CD4-positive, alpha-beta T cell treated with Interleukin-6 at 100 ng/mL for 8 hours (primary cell): ENCODE measurements around the gene UFM1.
"Not testable (repeated sequence)": the region's sequence is repeated elsewhere in the genome, so short reads cannot be mapped to it uniquely, and the experiment has no call there.

Source experiments
- DNase-seq: peaks from one replicate; pipeline ENCODE4 v3.0.0-alpha.2; 2020; ENCODE audit warnings: mixed read lengths, low spot score

UFM1 gene

DNA sequence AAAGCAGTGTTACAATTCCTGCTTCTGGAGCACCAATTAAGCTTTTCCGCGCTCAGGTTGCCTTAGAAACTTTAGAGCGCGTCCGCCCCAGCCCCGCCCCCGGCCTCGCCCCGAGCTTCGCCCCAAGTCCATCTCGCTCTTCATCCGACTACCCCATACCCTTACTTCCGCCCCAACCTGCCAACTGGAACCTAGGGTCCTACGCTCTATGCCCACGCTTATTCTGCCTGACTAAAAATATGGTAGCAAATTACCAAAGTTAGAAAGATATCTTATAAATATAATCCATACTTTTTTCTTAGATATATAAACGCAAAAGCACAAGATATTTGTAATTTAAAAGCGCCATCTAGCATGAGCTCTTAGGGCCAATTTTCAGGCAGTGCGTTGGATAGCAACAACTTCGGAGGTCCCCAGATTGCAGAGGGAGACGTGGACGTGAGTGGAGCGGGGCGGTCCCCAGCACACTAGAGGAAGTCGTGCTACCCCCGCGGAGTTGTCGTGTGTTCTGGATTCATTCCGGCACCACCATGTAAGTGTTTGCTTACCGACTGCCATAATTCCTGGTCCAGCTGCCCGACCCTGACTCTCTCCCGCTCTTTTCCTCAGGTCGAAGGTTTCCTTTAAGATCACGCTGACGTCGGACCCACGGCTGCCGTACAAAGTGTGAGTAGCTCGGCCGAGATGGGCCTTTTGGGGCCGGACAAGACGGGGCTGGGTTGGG lies at the start of gene UFM1:
UFM1 (plus strand) TSS at position 462 of the 724 bp plus-strand sequence; CDS start at position 531, 69 bp downstream.
- peak; percentile 90 for DNase-seq

DNA sequence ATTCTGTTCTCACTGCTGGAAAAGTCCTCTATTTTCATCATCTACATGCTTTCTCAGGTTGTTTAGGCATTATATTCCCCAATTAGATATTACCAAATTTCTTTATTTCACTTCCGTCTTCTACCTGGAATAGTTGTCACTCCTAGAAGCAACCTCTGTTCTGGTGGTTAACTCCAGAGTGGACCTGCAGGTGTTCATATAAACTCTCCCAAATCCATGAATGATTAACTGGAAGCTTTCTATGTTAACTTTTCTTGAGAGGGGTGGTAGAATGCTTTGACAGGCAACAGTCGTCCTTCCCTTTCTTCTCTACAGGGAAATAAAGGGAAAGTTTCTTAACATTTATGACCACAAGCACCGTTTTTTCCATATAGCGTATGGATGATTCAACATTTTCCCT lies 48.4 kb upstream of the UFM1 start:
- no peak for DNase-seq

DNA sequence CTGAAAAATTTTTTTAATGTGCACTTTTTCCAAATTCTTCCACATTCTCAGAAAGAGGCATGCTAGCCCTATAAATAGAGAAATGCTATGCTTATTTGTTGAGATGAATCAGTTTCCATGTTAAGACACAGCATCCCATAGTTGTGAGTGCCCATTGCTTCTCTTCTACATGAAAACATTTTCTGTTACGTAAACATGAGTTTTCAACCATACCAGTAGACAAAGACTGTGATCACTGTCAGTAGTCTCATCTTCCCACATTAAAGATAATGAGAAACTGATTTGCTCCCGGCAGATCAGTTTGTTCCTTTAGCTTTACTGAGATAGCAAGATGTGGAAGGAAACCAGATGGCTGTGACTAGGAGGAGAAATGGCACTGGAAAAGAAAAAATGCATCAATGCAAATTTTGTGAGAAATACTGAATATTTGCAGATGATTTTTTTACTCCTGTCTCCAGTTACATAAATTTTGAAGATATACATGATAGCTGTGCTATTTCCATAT lies 45.8 kb upstream of the UFM1 start:
- DNase-seq = no peak

DNA sequence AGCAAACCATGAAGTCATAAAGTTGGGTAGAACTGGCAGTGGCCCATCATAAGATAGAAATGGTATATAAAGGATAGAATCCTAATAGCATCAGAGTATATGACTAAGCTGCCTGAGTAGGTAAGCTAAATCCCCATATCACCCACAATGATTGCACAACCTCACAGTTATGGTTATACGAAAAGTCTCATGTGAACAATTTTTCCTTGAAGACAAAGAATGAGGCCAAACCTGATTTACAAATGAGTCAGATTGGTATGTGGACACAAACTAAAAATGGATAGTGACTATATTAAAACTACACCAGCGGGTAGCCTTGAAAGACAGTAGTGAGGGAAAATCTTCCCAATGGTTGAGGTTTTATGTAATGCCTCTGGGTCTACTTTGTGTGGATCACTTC lies 40.9 kb upstream of the UFM1 start:
- no peak for DNase-seq

DNA sequence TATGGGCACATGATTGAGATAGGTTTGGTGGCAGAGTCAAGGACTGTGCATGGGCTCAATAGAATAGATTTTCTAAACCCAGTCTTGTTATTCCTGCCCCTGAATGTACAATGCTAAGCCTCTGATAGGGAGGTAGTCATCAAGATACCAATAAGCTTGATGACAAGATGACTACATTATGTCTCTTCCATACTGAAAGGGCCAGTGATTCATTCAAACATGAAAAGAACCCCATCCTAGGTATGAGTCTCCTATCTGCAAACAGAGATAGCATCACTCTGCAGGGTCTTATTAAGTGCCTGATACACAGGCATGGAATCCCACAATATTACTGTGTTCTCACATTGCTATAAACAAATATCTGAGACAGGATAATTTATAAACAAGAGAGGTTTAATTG lies 40.3 kb upstream of the UFM1 start:
- DNase-seq = no peak

DNA sequence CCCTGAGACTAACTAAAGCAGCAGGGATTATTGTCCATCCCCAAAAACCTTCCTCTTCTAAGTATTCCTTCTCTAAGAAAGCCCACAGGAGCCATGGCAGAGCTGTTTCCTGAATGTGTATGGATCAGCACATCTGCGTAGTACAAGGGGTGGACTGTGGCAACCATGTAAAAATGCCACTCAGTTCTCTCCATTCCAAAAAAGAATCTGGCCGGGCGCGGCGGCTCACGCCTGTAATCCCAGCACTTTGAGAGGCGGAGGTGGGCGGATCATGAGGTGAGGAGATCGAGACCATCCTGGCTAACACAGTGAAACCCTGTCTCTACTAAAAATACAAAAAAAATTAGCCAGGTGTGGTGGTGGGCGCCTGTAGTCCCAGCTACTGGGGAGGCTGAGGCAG lies 38.5 kb upstream of the UFM1 start:
- DNase-seq = not testable (repeated sequence)

DNA sequence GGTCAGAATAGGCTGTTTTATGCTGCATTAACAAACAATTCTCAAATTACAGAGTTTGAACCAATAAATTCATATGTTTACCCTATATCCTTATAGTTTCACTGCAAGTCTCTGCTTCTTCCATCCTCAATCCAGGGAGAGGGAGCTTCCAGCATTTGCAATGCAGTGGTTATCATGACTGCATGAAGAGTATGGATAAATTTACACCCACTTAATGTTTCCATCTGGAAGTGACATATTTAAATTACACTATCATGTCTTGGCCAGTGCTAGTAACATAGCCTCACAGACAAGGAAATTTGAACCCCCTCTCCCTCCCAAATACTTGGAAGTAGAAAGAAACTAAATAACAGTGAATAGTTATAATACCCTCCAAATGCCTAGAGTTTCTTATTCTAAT lies 33.5 kb upstream of the UFM1 start:
- no peak for DNase-seq

DNA sequence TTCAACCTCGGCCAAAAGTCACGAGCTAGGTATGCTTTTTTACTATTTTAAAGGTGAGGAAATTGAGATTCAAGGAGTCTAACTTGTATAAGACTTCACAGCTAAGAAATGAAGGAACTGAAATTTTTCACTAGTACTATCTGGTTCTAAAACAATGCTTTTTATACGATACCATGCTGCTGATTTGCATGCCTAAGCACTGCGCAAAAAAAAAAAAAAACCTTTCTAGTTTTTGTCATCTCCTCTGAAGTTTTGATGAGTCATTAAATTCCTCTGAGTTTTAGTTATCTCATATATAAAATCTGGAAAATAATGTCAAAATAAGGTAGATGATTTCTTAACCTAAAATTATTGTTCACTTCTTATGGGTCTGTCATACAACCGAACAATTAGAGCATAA lies 28.0 kb upstream of the UFM1 start:
- no peak for DNase-seq

DNA sequence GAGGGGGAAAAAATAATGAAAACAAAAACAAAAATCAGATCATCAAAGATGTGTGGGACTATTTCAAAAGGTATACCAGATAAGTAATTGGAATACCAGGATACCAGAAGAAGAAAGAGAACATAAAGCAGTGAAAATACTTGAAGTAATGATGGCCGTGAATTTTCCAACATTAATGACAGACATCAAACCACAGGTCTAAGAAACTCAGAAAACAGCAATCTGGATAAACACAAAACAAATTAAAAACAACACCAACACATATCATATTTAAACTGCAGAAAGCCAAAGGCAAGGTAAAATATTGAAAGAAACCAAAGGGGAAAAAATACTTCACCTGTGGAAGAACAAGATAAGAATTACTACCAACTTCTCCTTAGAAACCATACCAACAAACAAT lies 24.2 kb upstream of the UFM1 start:
- DNase-seq = no peak

DNA sequence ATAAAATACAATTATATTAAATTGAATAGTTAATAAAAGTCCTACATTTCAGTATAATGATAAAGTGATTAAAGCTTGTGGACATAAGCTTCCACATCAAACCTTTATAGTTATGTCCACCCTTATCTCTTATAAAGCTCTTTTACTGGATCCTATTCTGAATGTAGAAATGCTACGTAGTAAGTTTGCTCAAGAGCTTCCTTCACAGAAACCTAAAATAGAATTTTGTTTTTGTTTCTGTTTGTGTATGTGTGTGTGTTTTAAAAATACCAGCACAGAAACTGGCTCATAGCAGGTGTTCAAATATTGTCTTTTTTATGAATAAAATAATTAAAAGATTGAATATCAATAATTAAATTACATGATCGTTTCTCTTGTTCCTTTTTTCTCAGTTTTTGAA lies 21.0 kb upstream of the UFM1 start:
- DNase-seq = no peak

DNA sequence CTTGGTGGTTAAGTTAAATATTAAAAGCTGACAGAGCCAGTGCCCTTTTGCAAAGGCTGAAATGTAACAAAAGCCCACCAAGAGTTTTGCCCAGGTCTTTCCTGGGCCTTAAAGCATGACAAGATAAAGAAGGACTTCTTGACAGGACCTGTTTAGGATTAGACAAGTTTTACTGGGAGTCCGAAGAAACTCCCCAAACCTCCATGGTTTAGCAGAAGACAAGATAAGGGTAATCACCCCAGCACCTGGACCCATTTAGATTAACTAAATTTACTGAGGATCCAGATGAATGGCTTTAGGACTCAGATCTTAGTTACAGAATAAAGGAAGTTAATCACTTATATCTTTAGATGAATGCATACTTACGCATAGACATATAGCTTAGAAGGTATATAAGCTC lies 14.8 kb upstream of the UFM1 start:
- no peak for DNase-seq

DNA sequence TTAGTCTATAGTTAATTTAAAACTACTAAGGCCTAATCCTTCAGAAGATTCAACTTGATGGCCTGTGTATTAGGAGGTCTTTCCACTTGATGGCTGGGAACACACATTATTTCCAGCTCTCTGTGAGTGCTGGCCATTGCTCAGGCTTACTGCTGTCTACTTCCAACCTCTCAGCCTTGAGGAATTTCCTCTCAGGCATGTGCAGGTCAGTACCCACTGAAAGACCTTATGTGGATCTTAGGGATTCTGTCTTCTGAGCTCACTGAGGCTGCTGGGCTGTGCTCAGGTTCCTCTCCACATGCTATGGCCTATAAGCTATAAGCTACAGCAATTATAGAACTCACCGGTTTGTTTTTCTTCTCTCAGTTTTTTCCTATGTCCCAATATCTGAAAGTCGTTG lies 11.6 kb upstream of the UFM1 start:
- no peak for DNase-seq

DNA sequence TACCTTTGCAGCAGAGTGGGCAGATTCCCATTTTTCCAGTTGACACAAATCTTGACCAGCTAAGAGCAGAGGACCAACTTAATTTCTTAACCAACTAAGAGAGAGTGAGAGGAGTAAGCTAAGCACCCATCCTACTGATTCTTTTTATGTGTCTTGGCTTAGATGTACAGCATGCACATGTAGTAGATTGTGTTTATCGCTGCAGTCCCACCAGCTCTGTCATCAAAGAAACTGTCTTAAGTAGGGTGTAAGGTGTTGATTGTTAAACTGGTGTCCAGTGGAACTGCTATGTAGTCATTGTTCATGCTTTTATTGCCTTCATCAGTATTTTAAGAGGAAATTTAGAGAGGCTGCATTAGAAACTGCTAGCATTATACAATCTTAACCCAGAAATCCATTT lies 9.0 kb upstream of the UFM1 start:
- DNase-seq = no peak

DNA sequence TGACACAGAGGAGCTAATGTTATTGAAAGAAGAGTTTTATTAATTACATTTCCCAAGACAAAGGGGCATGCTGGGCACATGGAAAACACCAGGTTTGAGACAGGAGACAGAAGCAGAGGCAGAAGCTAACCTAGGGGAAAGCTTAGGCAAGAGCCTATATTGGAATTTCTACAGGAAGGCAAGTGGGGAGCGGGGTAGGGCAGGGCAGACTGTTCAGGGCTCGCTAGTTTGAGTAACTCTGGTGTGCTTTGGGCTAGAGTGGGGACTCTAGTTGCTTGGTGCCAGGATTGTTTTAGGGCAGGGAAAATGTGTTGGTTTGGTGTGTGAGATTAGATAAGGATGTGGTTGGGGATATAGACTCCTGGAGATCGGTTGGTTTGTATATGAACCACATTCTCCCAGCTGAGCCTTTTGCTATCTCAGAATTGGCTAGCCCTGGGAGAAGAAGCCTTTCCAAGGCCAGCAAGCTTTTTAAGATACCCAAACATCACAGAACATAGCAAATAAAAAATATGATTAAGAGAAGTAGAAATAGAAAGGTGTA lies 8.4 kb upstream of the UFM1 start:
- DNase-seq = no peak

DNA sequence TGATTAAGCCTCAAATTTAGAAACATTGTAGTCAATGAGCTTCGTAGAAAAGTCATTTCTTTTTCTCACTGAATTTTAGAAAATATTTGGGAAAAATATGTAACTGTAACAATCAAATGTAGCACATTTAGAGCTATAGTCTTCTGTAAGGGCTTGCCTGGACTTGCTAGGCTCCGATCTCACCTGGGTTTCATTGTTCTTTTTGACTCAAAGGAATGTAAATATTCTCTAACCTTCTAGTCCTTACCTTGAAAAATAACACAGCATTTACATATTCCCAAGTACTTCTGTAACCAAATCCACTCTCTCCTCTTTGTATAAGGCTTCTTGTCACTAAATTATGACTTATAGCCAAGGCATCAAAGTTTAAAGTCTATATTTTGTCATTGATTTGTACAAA lies 2.9 kb upstream of the UFM1 start:
- no peak for DNase-seq

DNA sequence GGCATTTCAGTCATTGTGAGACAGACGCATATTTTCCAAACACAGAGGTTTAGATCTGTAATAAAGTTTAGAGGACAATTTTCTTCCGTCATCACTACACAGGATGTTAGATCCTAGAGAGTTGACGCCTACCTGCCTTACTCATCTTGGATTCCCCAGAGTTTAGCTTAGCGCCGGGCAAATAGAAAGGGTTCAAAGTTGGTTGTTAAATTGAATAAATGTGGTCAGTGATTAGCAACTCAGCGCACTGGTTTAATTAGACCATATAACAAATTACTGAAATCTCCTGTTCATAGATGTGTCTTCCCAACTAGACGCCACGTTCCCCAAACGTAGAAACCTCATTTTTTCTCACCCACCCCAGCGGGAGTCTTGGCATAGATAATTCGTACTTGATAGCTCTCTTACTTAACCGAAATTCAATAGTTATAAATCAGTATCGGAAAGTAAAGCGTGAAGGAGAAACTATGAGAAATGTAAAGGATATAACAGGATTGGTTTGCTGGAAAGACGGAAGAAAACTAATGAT lies 726 bp upstream of the UFM1 start:
- peak; percentile 2 for DNase-seq

DNA sequence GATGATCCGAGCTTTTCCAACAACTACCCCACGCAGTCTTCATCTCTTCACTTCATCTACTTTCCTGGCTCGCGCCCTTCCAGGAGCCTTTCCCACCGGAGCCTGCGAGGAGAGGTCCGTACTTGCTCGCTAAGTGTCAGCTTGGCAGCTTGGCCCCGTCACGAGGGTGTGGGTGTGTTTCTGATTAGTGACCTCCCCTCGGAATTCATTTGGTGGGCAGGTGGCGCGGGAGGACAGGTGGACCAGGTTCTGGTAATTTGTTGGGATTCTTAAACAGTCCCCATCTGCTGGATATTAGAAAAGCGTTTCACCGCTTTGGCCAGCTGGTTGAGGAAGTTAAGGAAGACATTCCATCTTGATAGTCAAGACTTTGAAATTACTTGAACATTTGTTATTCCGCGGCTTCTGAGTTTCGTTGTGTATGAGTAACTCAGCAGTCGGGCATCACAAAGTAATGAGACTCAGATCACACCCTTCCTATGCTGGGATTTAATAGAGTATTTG lies 515 bp downstream of the UFM1 start:
- DNase-seq = peak; percentile 3

DNA sequence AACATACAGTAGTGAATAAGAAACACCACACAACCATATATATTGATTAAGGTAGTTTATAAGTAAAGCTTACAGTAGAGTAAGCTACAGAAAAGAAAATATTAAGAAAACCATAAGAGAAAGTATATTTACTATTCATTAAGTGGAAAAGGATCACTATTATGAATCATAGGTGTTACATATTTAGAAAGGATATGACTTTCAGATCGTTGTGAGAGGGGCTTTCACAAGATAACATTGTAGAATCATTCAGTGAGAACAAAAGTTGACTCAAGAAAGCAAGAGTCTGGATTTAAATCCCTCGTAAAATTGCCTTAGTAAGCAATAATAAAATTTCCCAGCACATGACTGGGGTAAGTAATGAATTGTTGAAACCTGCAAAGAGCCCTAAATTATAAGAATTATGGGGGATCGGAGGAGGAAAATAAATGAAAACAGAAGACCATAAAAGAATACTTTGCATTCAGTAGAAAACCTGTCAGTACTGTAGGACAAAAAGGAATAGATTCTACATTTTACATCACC lies 6.0 kb downstream of the UFM1 start:
- no peak for DNase-seq

DNA sequence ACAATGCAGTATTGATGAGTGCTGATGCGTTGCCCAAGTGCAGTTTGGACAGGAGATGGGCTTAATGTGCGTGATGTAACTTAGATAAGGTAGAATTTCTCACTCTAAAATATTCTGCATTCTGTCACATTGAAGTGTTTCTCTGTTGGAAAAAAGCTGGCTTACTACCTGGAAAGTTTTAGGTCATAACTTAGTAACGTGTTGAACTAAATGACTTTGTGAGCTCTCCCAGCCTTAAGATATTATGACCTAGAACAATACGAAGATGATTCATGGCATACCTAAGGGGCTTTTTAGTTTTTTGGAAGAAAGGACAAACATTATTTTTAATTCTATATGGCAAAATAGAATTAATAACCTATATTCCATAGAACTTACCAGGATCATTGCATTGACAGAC lies 9.0 kb downstream of the UFM1 start:
- no peak for DNase-seq

DNA sequence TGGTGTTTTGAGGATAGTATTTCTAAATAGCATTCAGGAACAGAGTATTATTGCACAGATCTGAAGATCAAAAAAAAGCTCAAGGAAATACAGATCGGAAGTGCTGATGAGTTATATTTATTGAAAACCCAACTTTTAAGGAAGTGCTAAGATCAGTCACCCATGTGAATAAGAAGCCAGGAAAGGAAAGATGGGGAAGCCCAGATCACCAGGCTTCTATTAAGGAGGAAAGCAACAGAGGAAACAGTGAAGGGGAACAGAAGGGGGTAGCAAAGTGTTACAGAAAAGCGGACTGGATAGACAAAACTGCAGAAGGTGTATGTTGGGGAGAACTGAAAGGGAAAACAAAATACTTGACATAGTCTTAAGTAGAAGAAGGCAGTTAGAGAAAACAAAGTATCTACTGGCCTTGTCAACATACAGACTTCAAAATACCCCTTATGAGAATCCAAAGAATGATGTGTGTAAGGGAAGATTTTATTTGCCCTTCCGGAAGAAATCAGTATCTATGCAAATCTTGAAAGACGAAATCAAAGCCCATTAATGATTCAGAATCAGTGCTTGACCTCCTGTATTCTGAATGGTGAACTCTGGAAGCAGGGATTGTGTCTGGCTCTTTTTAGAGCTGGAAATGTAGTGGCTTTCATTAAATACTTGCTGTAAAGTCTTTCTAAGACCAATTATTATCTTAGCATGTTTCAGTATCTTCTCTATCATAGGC lies 12.1 kb downstream of the UFM1 start:
- DNase-seq = no peak

DNA sequence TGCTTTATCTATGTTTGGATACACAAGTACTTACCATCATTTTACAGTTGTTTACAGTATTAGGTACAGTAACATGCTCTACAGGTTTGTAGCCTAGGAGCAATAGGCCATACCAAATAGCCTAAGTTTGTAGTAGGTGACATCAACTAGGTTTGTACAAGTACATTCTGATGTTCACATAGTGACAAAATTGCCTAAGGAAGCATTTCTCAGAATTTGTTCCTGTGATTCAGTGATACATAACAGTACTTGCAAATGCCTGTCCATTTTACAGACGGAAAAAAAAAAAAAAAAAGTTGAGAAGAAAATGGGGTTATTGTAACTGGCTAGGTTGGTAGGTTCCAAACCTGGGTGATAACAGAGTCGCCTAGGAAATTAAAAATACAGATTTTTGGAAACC lies 13.6 kb downstream of the UFM1 start:
- DNase-seq = no peak

DNA sequence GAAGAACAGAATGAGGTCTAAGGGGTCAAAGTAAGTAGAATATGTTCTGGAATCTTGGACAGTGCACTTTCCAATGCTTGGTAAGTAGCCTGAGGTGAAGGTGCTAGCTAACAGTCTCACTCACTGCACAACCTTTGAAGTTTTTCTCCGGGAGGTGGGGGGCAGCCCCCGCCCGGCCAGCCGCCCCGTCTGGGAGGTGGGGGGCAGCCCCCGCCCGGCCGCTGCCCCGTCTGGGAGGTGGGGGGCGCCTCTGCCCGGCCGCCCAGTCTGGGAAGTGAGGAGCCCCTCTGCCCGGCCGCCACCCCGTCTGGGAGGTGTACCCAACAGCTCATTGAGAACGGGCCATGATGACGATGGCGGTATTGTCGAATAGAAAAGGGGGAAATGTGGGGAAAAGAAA lies 14.1 kb downstream of the UFM1 start:
- not testable (repeated sequence) for DNase-seq

DNA sequence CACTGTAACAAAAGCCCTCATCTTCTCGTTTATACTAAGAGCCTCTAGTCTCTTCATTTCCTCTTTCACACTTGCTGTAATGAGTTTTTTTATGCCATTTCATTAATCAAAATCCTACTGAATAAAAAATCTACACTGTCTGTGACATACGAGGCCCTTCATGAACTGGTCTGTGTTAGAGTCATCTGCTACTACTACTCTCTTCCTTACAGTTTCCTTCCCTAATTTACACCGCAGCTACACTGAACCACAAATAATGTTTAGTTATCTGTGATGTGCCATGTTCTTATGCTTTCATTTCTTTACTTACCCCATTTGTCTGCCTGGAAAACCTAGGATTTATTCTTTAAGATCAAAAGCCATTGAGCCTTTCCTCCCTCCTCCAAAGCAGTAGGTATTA lies 16.0 kb downstream of the UFM1 start:
- no peak for DNase-seq
